SIG-M5 treated with dmso at 0.1 percent for 504 hours (cell line): ENCODE data around the gene SRRM5.
A peak's percentile ranks its signal among the peaks of the same experiment; 100 is the strongest.
"Not testable (repeated sequence)": the region's sequence is repeated elsewhere in the genome, so short reads cannot be mapped to it uniquely, and the experiment has no call there.

Experiments
- DNase-seq: peaks from one replicate; lab custom pipeline; 2025; ENCODE audit not compliant: unreplicated experiment; lab: John Stamatoyannopoulos, UW

Gene SRRM5

GRCh38 chr19:43610493-43610892 is 1.4 kb upstream of the SRRM5 start:
- no peak for DNase-seq

- no peak for DNase-seq
These were observed 486 bp downstream of the SRRM5 start for GRCh38 chr19:43612374-43612773.

GRCh38 chr19:43616306-43616705 is 4.4 kb downstream of the SRRM5 start:
- DNase-seq = no peak

- no peak for DNase-seq
These were observed 5.1 kb downstream of the SRRM5 start for GRCh38 chr19:43616954-43617353.

- DNase-seq = peak; percentile 66
These were observed 7.0 kb downstream of the SRRM5 start for GRCh38 chr19:43618921-43619261.

GRCh38 chr19:43619262-43620060 is 7.6 kb downstream of the SRRM5 start, which contains the start of gene ZNF428:
Gene ZNF428 (minus strand): TSS chr19:43619629. CDS start chr19:43614304, 5,325 bp downstream.
- peak; percentile 77 for DNase-seq

GRCh38 chr19:43620061-43621001 is 8.4 kb downstream of the SRRM5 start:
- DNase-seq = no peak

- no peak for DNase-seq
These were observed 10.2 kb downstream of the SRRM5 start for GRCh38 chr19:43622070-43622469.

GRCh38 chr19:43622956-43623355 is 11.1 kb downstream of the SRRM5 start:
- no peak for DNase-seq

- DNase-seq = no peak
These were observed 12.2 kb downstream of the SRRM5 start for GRCh38 chr19:43623889-43624670.

GRCh38 chr19:43624933-43625332 is 13.0 kb downstream of the SRRM5 start:
- peak; percentile 35 for DNase-seq

- peak; percentile 24 for DNase-seq
These were observed 14.2 kb downstream of the SRRM5 start for GRCh38 chr19:43625918-43626579.

GRCh38 chr19:43626838-43627237 is 14.9 kb downstream of the SRRM5 start:
- no peak for DNase-seq

- DNase-seq = no peak
These were observed 16.9 kb downstream of the SRRM5 start for GRCh38 chr19:43628646-43629326.

GRCh38 chr19:43631491-43631890 is 19.6 kb downstream of the SRRM5 start:
- no peak for DNase-seq

GRCh38 chr19:43633520-43633919 is 21.6 kb downstream of the SRRM5 start:
- no peak for DNase-seq

- DNase-seq = no peak
These were observed 22.2 kb downstream of the SRRM5 start for GRCh38 chr19:43634068-43634467.

GRCh38 chr19:43634506-43634871 is 22.6 kb downstream of the SRRM5 start:
- no peak for DNase-seq

- no peak for DNase-seq
These were observed 23.1 kb downstream of the SRRM5 start for GRCh38 chr19:43634872-43635560.

- DNase-seq = not testable (repeated sequence)
These were observed 23.7 kb downstream of the SRRM5 start for GRCh38 chr19:43635561-43635940.
